MG63 (cell line): ENCODE measurements around the gene SMAD9. TPM values are rescaled to one million over a fixed set of nuclear protein-coding genes. Genes with fewer than 3 reads are reported as not detected.

Experiments used
- DNase-seq: peaks from one replicate; pipeline ENCODE4 v3.0.0-alpha.2; 2020
- H3K27me3 ChIP-seq: fragments of 250-450 bp; sonication (Bioruptor Pico); 2 replicates; pipeline ENCODE4 v1.5.1; 2020; ENCODE audit warnings: mild to moderate bottlenecking, moderate library complexity
- H3K36me3 ChIP-seq: fragments of 250-450 bp; sonication (Bioruptor Pico); 2 replicates; pipeline ENCODE4 v1.5.1; 2020; ENCODE audit warnings: mild to moderate bottlenecking, moderate library complexity
- H3K4me3 ChIP-seq: fragments of 250-450 bp; sonication (Bioruptor Pico); 2 replicates; pipeline ENCODE4 v1.5.1; 2020; ENCODE audit warnings: mild to moderate bottlenecking, moderate library complexity
- H3K9me3 ChIP-seq: fragments of 250-450 bp; sonication (Bioruptor Pico); 2 replicates; pipeline ENCODE4 v1.5.1; 2020; ENCODE audit warnings: mild to moderate bottlenecking, moderate library complexity
- total RNA-seq: library from RNA; depleted of rRNA; stranded (reverse); fragments of >200 nt; shearing (Covaris generic); gene quantifications from 2 replicates; pipeline ENCODE4 v1.2.3, GENCODE V29; 2014; ENCODE audit warnings: low replicate concordance; rRNA removed

SMAD9 gene
- total RNA-seq, 1 experiment from 2014 or later = 7.0 TPM

GRCh38 chr13:36814465-36814864 lies 105.6 kb downstream of the SMAD9 start:
- DNase-seq = no peak
- no peaks in the 10 kb centered on the region for H3K9me3 ChIP-seq
- no peaks in the 10 kb centered on the region for H3K27me3 ChIP-seq
- H3K4me3 ChIP-seq = no peak overlapping the region
- H3K36me3 ChIP-seq = no peaks in the 10 kb centered on the region

GRCh38 chr13:36813225-36813624 lies 106.8 kb downstream of the SMAD9 start:
- DNase-seq = no peak
- Histone ChIP-seq H3K36me3 (no peaks in the 10 kb centered on the region), H3K9me3 (no peaks in the 10 kb centered on the region), H3K27me3 (no peaks in the 10 kb centered on the region), H3K4me3 (no peak overlapping the region)

- H3K4me3 ChIP-seq = no peak overlapping the region
- no peak for DNase-seq
- H3K9me3 ChIP-seq = no peaks in the 10 kb centered on the region
- no peaks in the 10 kb centered on the region for H3K27me3 ChIP-seq
- H3K36me3 ChIP-seq = no peaks in the 10 kb centered on the region
Observed at GRCh38 chr13:36807616-36808015, 112.4 kb downstream of the SMAD9 start.

DNA sequence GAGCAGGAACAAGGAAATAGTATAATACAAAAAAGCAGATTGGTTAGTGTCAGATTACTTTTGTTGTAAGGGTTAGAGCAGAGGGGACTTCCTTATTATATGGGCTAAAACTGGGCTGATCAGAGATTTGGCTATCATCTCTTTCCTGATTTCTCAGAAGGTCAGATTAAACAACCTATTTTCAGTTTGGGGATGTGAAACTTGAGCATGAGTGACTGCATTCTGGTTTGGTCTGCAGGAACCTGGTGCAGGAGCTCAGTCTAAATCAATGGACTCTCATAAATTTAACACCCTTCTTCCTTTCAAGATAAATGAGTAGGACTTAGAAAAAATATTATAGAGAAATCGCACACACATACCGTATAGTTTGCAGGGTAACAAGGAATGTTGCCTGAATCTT lies 113.9 kb downstream of the SMAD9 start:
- Histone ChIP-seq H3K4me3 (no peak overlapping the region), H3K9me3 (no peaks in the 10 kb centered on the region), H3K27me3 (no peaks in the 10 kb centered on the region), H3K36me3 (no peaks in the 10 kb centered on the region)
- no peak for DNase-seq

DNA sequence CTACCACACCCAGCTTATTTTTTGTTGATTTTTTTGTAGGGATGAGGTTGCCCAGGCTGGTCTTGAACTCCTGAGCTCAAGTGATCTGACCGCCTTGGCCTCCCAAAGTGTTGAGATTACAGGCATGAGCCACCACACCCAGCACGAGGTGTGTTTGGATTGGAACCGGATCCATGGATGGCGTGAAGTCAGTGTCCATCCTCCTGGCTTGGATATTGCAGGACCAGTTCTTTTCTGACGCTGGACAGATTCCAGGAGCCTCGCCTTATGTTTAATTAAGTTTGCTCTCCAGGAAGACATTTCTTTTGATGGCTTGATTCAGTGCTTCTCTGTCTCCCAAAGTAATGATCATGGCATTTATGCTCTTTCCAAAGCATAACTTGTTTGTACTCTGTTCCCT lies 115.5 kb downstream of the SMAD9 start:
- Histone ChIP-seq H3K27me3 (no peaks in the 10 kb centered on the region), H3K4me3 (no peak overlapping the region)
- DNase-seq = no peak

DNA sequence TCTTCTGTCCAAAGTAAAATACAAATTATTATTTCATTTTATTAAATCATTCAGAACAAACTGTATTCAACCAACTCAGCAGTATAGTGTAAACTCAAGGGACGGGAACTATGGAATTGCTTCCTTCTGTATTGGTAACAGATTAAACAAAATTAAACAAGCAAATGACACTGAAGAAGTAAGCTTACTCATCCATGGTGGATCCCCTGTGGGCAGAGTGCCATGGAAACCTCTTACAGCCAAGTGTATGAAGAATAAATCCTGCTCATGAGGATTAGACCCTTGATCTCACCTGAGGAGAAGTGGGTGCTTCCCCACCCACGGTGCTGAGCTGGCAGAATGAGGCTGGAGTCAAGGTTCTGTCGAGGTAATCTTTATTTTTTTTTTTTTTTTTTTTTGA lies 119.0 kb downstream of the SMAD9 start:
- no peaks in the 10 kb centered on the region for H3K9me3 ChIP-seq
- DNase-seq = peak; percentile 16

More for the DNA sequence above, 115.5 kb downstream of the SMAD9 start:
- H3K9me3 ChIP-seq = no peaks in the 10 kb centered on the region
- no peaks in the 10 kb centered on the region for H3K36me3 ChIP-seq

DNA sequence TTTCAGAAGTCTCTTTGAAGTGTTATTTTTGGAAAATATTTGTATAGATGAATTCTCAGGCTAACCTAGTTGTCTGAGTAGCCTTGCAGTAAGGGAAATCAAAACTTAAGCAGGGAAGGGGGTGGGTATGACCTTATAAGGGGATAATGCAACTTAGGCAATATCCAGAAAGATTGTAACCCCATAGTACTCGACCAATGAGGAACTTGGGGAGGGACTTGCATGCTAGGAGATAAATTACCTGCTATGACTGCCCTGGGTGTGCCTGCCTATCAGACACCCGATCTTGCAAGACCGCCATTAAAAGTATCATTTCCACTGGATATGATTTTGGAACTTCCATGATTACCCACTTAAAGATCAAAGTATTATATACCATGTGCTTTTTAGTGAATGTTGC lies 124.0 kb downstream of the SMAD9 start:
- no peak overlapping the region for H3K4me3 ChIP-seq
- H3K9me3 ChIP-seq = no peaks in the 10 kb centered on the region
- H3K27me3 ChIP-seq = no peaks in the 10 kb centered on the region
- DNase-seq = no peak
- no peaks in the 10 kb centered on the region for H3K36me3 ChIP-seq

More for the DNA sequence above, 119.0 kb downstream of the SMAD9 start:
- no peaks in the 10 kb centered on the region for H3K27me3 ChIP-seq
- no peaks in the 10 kb centered on the region for H3K36me3 ChIP-seq
- H3K4me3 ChIP-seq = no peak overlapping the region

- no peak for DNase-seq
- no peaks in the 10 kb centered on the region for H3K9me3 ChIP-seq
Observed at GRCh38 chr13:36795463-36795862, 124.6 kb downstream of the SMAD9 start.

More at GRCh38 chr13:36795463-36795862, 124.6 kb downstream of the SMAD9 start:
- no peak overlapping the region for H3K4me3 ChIP-seq
- no peaks in the 10 kb centered on the region for H3K27me3 ChIP-seq
- H3K36me3 ChIP-seq = no peaks in the 10 kb centered on the region

Other genes starting within 250 kb of the SMAD9 start
- gene SERTM1, start 246.2 kb downstream of the SMAD9 start, total RNA-seq = not detected in 2 replicates
- 4.0 and 10.5 TPM in 2 replicates for gene RFXAP, start 101.0 kb downstream of the SMAD9 start, total RNA-seq
- 3.3 and 3.6 TPM in 2 replicates for gene ALG5, start 79.1 kb upstream of the SMAD9 start, total RNA-seq
- gene EXOSC8, start 80.5 kb upstream of the SMAD9 start, total RNA-seq = 54.3 and 64.0 TPM in 2 replicates
- 43.7 and 43.8 TPM in 2 replicates for gene SUPT20H, start 139.4 kb upstream of the SMAD9 start, total RNA-seq
- not detected in 2 replicates for gene CSNK1A1L, start 185.4 kb upstream of the SMAD9 start, total RNA-seq